Colon (tissue), 2 donors: ENCODE data around the gene ZNF688.
"Not testable (repeated sequence)": the region's sequence is repeated elsewhere in the genome, so short reads cannot be mapped to it uniquely, and the experiment has no call there.

Experiments
- FAIRE-seq: peaks from 2 replicates; lab custom pipeline; 2012; peaks lifted over from hg19 to GRCh38; lab: Jason Lieb, UNC
- donor health status: control.
- donor health status: control.

The ZNF688 gene

DNA sequence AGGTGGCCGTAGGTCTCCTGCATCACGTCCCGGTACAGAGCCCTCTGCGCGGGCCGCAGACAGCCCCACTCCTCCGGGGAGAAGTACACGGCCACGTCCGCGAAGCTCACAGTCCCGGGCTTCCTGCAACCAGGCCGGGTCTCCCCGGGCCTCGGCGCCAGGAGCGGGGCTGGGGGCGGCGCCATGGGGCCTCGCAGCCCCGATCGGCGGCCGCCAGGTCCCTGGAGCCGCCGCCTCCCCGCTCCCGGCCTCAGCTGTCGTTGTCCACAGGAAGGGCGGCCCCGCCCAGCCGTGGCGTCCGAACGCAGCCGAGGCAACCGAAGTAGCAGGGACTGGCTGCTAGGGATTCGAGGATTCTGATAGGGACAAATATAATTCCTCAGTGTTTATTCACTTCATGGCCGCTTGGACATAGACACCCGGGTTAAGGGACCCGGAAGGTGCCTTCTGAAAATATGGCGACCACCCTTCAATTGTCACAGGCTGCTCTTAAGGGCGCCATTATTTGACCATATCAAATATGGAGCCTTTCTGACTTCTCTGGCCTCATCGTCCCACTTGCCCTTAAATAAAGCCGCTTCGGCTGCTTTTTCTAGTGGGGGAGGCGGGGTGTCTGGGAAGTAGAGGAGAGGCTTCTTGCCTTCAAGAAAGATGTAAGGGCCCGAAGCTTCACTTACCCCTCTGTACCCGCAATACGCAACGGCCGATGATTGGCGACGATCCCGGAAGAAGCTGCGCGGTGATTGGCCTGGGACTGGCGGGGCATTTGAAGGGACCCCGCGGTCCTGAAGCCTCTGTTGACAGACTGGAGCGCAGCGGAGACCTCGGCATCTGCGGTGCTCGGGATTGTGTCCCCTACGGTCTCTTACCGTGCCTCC is at the start of gene ZNF688:
TSS of gene ZNF688 (minus strand) at position 270 of the 878 bp plus-strand sequence. CDS start at position 185, 85 bp downstream.
- FAIRE-seq, result no peak

DNA sequence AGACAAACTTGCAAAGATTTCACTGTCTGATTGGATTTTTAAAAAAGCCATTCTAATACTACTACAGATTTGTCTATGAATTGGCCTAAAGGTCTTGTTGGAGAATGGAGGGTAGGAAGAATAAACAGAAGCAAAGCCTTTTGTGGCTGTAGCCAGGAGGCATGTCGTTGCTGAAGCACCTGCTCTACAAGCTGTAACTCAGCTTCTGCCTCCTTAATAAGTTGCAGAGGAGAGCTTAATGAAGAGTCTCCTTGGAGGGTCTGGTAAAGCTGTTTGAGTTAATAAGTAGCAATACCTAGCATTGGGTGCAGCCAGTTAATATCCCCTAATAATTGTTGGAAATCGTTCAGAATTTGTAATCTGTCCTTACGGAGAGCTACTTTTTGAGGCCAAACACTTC is 48.7 kb upstream of the ZNF688 start:
- no peak for FAIRE-seq

DNA sequence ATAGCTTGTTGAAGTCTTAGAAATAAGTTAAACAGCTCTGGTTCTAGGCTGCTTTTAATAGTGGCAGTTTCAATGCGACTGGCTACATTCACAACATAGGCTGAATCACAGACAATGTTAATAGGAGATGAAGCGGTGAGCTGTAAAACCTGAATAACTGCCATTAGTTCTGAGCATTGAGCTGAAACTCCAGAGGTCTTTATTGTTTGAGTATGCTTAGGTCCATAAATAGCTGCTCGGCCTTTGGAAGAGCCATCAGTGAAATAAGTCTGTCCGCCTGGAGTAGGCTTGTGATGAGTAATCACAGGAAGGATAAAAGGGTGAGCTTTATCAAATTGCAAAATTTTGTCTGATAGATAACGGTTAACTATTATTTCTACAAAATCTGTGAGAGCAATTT is 48.1 kb upstream of the ZNF688 start:
- no peak for FAIRE-seq

DNA sequence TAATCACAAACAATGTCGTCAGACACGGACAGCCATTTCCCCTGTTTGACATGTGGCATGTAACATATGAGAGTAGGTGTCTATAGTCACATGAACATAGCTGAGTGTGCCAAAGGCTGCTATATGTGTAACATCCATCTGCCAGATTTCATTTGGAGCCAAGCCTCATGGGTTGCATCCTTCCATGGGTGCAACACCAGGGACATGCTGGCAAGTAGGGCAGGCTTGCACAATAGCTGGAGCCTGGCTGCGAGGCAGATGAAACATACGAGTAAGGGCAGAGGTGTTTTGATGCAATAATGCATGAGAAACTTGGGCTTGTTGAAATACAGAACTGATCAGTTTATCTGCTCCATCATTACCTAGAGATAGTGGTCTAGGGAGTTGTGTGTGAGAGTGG is 47.7 kb upstream of the ZNF688 start:
- no peak for FAIRE-seq

DNA sequence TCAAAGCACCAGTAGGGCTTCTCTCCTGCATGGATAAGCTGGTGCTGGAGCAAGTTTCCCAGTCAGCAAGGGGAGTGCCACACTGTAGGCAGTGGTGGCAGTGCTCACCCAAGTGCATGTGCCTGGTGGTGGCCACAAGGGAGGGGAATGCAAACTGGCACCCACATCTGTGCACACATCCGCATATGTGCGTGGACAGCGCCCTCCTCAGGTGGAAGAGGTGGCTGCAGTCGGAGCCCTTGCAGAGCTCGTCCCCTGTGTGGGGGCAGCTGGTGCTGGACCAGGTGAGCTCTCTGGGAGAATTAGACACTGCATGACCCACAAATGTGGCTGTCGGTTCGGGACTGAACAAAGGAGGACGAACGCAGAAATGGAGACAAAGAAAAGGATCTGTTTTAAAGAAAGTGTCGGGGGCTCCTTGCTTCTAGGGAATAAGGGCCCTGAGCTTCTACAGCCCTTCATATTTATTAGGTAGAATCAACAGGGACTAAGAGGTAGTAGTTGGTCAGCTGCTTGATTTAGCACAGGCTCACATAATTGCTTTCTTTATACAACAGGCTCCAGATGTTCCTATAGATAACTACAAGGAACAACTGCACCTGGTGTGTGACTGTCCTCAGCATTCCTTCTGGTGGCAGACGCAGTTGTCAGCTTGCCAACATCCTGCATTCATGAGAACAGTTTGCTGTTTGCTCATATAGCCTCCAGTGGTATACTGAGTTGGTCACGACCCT is 44.0 kb upstream of the ZNF688 start:
- no peak for FAIRE-seq

DNA sequence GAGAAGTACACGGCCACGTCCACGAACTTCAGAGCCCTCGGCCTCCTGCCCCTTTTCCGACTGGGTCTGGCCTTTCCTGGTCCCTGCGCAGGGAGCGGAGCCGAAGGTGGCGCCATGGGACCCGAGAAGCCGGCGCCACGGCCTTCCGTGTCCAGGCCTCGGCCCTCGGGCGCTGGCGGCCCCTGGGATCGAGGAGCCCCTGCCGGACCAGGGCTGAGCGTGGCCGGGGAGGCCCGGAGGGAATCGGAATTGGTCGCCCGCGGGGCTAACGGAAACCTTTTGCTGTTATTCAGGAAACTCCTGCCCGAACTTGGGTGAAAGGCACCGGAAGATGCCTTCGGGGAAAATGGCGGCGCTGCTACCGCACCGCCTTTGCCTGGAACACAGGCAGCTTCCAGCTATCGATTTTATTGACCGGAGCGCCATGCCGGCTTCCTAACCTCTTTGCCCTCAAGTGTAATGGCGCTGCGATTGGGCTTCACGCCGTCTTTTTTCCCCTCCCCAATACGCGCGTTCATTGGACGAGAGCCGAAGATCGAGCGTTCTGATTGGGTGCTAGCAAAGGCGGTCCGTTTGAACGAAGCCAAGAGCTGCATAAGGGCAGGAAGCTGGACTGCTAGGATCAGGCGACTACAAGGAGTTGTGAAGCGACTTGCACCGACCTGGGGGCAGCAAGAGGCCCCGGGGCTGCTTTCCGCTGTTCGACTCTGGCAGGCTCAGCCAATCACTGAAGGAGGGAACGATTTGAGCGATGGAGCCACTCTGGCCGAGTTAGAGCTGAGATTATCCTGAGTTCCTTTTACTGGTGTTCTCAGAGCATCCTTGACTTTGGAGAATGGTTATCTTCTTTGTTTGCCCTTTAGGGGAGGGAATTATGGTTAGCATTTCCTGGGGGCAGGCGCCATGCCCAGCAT is 38.7 kb upstream of the ZNF688 start, which contains the start of gene ZNF689:
TSS of gene ZNF689 (minus strand) at position 464 of the 914 bp plus-strand sequence. CDS start at position 116, 348 bp downstream.
- no peak for FAIRE-seq

DNA sequence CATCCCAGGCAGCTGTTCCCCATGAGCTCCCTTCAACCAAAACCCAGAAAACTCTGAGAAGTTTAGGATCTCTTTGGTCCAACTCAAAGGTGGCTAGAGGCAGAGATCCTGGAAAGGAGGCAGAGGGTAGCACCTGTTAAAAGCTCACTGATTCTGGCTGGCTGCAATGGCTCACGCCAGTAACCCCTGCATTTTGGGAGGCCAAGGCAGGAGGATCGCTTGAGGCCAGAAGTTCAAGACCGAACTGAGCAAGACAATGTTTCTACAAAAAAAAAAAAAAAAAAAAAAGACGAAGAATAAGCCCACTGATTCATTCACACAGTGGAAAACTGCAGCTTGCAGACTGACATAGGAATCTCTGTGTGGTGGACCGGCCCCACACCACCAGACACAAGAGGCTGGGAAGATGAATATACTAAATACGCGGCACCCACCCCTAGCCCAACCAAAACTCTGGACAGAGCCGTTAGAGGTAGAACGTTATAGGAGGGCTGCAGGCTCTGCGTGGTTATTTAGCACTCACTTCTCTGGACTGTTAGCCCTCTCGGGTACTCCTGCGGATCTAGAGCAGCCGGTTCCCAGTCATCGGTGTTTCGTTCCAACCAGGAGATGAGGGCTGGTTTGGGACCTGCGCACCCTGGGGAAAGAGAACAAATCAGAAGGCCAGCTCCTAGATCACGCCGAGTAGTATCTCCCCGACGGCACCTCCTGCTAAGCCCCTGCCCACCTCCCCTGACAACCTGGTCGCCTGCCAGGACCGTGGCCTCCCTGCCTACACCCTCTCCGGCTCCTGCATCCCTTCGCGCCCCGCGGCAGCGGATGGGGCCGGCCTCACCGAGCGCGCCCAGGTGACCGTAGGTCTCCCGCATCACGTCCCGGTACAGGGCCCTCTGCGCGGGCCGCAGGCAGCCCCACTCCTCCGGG is 37.8 kb upstream of the ZNF688 start:
- FAIRE-seq, result no peak

DNA sequence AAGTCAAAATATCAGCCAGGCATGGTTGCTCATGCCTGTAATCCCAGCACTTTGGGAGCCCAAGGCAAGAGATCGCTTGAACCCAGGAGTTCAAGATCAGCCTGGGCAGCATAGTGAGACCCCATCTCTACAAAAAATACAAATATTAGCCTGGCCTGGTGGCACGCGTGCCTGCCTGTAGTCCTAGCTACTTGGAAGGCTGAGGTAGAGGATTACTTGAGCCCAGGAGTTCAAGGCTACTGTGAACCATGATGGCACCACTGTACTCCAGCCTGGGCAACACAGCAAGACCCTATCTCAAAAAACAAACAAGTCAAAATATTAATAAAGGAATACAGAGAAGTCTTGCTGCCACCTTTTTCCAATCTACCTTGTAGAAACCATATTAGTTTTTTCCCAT is 34.5 kb upstream of the ZNF688 start:
- no peak for FAIRE-seq

DNA sequence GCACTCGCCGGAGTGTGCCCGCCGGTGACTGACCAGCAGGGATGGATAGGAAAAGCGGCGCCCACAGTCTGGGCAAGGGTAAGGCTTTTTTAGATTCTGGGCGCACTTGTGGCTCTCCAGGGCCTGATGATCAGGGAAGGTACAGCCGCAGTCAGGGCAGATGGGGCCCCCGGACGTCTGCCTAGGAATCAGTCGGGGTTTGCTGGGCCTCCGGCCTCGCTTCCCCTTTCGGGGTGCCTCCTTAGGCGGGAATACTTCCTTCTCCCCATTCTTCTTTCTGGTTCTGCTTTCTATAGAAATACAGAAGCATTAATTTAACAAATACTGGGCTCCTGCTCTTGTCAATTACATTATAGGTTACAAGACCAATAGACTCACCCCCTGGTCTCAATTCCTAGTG is 33.6 kb upstream of the ZNF688 start:
- no peak for FAIRE-seq

DNA sequence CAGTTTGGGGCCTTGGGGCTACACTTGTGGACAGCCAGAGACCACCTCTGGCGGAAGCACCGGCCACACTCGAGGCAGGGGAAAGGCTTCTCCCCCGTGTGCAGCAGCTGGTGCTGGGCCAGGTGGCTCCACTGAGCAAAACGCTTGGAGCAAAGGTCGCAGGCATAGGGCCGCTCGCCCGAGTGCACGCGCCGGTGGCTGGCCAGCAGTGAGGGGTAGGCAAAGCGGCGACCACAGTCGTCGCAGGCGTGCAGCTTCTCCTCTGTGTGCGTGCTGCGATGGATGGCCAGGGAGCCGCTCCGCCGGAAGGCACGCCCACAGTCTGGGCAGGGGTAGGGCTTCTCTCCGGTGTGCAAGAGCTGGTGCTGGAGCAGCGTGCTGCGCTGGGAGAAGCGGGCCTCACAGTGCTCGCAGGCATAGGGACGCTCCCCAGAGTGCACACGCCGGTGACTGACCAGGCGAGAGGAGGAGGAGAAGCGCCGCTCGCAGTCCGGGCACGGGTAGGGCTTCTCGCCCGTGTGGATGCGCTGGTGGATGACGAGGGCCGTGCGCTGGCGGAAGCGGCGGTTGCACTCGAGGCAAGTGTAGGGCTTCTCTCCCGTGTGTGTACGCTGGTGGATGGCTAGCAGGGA is 32.9 kb upstream of the ZNF688 start:
- no peak for FAIRE-seq

DNA sequence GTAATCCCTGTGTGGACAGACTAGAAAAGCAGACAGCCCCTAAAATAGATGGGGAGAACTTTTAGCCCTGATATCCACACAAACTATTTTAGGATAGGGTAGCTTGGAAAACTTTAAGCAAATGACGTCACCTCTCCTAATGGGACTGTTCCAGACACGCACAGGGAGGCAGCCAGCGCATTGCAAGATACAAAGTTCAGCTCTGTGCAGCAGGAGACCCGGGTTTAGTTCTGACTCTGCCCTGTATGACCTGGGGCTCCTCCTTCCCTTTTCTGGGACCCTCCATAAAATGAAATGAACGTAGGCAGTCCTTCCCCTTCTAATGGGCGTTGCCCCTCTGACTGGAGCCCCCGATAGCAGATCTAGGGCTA is 32.4 kb upstream of the ZNF688 start:
- FAIRE-seq, result no peak

DNA sequence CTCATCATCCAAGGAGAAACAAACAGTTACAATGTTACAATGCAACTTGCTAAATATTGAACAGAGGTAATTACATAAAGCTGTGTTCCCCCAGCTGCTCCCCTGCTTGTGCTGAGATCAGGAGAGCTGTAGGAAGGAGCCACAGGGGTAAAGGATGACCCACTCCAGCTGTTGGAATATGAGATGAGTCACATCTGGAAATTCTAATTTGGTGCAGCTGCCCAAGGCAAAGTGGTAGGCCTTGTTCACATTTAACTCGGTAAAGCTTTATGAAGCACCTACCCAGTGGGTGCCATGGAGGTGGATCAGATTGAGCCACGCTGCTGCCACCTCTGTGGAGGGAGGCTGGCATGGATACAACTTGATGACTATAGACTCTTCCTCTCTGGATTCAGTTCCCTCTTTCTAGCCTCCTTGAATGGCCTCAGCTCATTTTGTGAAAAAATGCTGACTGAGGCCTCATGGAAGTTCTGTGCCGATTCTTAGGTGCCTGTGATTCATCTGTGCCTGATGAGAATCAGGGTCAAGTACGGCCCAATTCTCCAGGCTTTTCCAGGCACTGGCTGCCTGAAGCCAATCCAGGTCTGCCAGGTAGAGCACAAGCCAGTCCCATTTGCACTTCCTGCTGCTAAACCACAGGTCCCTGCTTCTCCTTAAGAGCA is 31.2 kb upstream of the ZNF688 start:
- no peak for FAIRE-seq

DNA sequence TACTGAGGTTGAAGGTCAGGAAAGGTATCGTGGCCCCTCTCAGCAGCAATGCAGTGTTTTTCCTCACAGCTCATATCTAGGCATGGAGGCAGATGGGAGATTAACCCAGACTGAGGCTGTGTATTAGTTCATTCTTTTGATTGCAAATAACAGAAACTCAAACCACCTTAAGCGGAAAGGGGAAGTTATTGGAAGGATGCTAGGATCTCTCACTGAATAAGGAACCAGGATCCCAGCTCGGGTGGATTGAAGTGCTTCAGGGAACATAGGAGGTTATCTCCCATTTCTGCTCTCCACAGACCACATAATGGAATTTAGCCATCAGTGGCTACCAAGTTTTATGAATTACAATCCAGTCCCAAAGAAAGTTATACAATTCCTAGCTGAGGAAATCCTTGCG is 30.5 kb upstream of the ZNF688 start:
- FAIRE-seq, result no peak

DNA sequence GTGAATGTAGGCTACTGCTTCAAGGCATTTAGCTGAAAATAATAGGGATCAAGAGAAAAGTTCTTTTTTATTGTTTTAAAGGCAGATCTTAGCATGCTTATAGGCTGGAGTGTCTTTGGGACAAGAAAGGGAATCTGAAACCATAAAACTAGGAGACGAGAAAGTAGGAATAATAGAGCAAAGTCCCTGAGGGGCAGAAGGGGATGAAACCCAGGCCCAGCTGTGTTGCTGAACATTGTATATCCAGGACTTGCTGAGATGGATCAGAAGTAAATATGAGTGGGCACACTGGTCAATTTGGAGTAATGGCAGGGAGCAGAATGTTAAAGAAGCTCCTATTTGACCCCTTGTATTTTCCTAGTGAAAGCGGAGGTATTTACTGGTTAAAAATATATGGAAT is 29.4 kb upstream of the ZNF688 start:
- no peak for FAIRE-seq

DNA sequence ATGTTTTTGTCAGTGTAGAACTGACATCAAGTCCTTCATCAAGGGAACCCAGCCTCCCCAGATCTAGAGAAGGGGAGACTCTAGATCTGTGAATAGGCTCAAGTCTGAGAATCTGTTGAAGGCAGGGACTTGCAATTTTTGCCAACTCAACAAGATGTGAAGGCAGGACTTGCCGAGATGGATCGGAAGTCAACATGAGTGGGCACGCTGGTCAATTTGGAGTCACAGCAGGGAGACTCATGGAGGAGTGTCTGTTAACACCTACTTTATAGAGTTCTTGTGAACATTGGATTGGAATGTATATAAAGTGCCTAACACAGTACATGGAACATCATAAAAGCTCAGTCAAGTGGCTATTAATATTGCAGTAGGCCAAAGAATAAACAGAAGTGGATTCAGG is 28.7 kb upstream of the ZNF688 start:
- no peak for FAIRE-seq

DNA sequence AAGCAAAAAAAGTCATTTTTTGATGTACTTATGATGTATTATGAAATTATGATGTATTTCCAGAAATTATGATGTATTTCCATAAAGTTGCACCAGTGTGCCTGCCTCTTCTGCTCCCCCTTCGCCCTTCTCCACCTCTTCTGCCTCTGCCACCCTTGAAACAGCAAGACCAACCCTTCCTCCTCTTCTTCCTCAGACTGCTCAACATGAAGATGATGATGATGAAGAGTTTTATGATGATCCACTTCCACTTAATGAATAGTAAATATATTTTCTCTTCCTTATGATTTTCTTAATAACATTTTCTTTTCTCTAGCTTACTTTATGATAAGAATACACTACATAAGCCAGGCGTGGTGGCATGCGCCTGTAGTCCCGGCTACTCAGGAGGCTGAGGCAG is 21.4 kb upstream of the ZNF688 start:
- no peak for FAIRE-seq

DNA sequence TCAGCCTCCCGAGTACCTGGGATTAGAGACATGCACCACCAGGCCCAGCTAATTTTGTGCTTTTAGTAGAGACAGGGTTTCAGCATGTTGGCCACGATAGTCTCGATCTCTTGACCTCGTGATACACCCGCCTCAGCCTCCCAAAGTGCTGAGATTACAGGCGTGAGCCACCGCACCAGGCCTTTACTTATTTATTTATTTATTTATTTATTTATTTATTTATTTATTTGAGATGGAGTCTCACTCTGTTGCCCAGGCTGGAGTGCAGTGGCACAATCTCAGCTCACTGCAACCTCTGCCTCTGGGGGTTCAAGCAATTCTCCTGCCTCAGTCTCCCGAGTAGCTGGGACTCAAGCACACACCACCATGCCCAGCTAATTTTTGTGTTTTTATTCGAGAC is 19.4 kb upstream of the ZNF688 start:
- not testable (repeated sequence) for FAIRE-seq

DNA sequence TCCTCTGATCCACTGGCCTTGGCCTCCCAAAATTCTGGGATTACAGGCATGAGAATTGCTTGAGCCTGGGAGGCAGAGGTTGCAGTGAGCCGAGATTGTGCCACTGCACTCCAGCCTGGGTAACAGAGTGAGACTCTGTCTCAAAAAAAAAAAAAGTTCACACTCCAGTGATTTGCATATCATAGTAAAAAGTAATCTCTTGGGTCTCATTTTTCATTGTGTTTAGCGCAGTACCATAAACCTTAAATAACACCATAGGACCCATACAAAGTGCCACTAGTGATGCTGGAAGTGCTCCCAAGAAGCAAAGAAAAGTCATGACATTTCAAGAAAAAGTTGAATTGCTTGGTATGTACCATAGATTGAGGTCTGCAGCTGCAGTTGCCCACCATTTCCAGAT is 18.1 kb upstream of the ZNF688 start:
- not testable (repeated sequence) for FAIRE-seq

DNA sequence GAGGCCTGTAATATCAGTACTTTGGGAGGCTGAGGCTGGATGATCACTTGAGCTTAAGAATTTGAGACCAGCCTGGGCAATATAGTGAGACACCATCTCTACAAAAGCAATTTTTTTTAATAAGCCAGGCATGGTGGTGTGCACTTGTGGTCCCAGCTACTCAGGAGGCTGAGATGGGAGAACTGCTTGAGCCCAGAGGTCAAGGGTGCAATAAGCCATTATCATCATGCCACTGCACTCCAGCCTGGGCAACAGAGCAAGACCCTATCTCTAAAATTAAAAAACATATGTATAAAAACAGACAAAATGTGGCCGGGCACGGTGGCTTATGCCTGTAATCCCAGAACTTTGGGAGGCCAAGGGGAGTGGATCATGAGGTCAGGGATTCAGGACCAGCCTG is 17.1 kb upstream of the ZNF688 start:
- no peak for FAIRE-seq
